Measurements from ENCODE around the gene MAP3K8.

DNA sequence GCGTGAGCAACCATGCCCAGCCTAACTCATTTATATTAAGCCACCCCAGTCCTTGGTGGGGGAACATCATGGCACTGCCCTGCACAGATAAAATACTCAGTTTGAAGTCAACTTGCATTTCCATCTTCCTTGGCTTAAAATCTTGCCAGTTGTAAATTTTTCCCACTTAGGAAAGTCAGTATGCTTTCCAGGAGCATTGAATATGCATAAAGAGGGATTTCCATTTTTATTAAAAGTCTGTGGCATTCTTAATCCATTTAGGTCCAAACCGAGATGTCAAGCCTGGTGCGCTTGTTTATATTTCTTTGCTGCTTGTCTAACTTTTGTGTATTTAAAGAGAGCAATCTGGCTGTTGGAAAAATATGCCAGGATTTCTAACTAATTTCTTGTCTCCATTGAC lies 26.1 kb downstream of the MAP3K8 start:
- TF ChIP-seq, protein P1, sequence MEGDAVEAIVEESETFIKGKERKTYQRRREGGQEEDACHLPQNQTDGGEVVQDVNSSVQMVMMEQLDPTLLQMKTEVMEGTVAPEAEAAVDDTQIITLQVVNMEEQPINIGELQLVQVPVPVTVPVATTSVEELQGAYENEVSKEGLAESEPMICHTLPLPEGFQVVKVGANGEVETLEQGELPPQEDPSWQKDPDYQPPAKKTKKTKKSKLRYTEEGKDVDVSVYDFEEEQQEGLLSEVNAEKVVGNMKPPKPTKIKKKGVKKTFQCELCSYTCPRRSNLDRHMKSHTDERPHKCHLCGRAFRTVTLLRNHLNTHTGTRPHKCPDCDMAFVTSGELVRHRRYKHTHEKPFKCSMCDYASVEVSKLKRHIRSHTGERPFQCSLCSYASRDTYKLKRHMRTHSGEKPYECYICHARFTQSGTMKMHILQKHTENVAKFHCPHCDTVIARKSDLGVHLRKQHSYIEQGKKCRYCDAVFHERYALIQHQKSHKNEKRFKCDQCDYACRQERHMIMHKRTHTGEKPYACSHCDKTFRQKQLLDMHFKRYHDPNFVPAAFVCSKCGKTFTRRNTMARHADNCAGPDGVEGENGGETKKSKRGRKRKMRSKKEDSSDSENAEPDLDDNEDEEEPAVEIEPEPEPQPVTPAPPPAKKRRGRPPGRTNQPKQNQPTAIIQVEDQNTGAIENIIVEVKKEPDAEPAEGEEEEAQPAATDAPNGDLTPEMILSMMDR (IDR thresholded peaks at IDR 0.05), result no peak
- TF ChIP-seq POLR2A (IDR thresholded peaks at IDR 0.05), result no peak

All from testis (tissue), 2 donors.